ENCODE results near the gene CPLX4.
A peak's percentile ranks its signal among the peaks of the same experiment; 100 is the strongest.

Gene CPLX4

GRCh38 chr18:59318460-59319050 lies at the start of gene CPLX4:
Gene CPLX4, minus strand, starts transcription at chr18:59318649. Its CDS starts 187 bp downstream, at chr18:59318462.
- H3K4me3 ChIP-seq (ENCODE audit: control insufficient read depth, low read depth, low read length) = no peak within 1 kb of the TSS
- DNase-seq (ENCODE audit: low read depth) = no peak
- TF ChIP-seq CTCF (IDR thresholded peaks at IDR 0.05; ENCODE audit: control insufficient read depth, insufficient read depth, low read depth, low read length, missing control alignments) = no peak

- no peak for DNase-seq (ENCODE audit: low read depth)
- no peak for TF ChIP-seq CTCF (IDR thresholded peaks at IDR 0.05; ENCODE audit: control insufficient read depth, insufficient read depth, low read depth, low read length, missing control alignments)
- H3K4me3 ChIP-seq (ENCODE audit: control insufficient read depth, low read depth, low read length) = no peak overlapping the region
These were observed 41.9 kb upstream of the CPLX4 start for GRCh38 chr18:59360381-59360780.

GRCh38 chr18:59359576-59359952 lies 41.1 kb upstream of the CPLX4 start:
- no peak for DNase-seq (ENCODE audit: low read depth)
- peak overlapping the region; percentile 48 for H3K4me3 ChIP-seq (ENCODE audit: control insufficient read depth, low read depth, low read length)
- TF ChIP-seq CTCF (IDR thresholded peaks at IDR 0.05; ENCODE audit: control insufficient read depth, insufficient read depth, low read depth, low read length, missing control alignments) = no peak

GRCh38 chr18:59358712-59359575 lies 40.5 kb upstream of the CPLX4 start, which contains the start of gene LMAN1:
Gene LMAN1, minus strand, starts transcription at chr18:59359265. Its CDS starts 21 bp downstream, at chr18:59359244.
- H3K4me3 ChIP-seq (ENCODE audit: control insufficient read depth, low read depth, low read length) = peak within 1 kb of the TSS; percentile 100
- DNase-seq (ENCODE audit: low read depth) = peak; percentile 72
- no peak for TF ChIP-seq CTCF (IDR thresholded peaks at IDR 0.05; ENCODE audit: control insufficient read depth, insufficient read depth, low read depth, low read length, missing control alignments)

- peak overlapping the region; percentile 100 for H3K4me3 ChIP-seq (ENCODE audit: control insufficient read depth, low read depth, low read length)
- DNase-seq (ENCODE audit: low read depth) = peak; percentile 38
- no peak for TF ChIP-seq CTCF (IDR thresholded peaks at IDR 0.05; ENCODE audit: control insufficient read depth, insufficient read depth, low read depth, low read length, missing control alignments)
These were observed 39.9 kb upstream of the CPLX4 start for GRCh38 chr18:59358414-59358711.

GRCh38 chr18:59357928-59358327 lies 39.5 kb upstream of the CPLX4 start:
- peak; percentile 66 for DNase-seq (ENCODE audit: low read depth)
- TF ChIP-seq CTCF (IDR thresholded peaks at IDR 0.05; ENCODE audit: control insufficient read depth, insufficient read depth, low read depth, low read length, missing control alignments) = no peak
- peak overlapping the region; percentile 100 for H3K4me3 ChIP-seq (ENCODE audit: control insufficient read depth, low read depth, low read length)
